ENCODE data around the gene ZNF805.
"Not testable (repeated sequence)": the region's sequence is repeated elsewhere in the genome, so short reads cannot be mapped to it uniquely, and the experiment has no call there.

Gene ZNF805

DNA sequence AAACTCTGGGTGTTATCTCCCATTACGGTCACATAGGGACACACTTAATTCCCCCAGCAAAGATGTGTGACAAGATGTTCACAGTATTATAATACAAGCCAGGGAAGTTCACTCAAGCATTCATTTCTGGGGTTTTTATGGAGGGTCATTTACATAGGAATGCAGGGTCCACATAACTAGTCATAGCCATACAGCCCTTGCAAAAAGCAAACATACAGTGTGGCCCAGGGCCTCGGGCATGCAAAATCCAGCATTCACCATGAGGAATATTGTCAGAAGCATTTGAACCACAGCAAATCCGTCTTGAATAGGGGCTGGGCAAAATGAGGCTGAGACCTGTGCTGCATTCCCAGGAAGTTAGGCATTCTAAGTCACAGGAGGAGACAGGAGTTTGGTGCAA is 26.9 kb downstream of the ZNF805 start:
- in situ Hi-C loops (cut with MboI; ENCODE audit: low sequenced_read_pairs) = no loop called here

DNA sequence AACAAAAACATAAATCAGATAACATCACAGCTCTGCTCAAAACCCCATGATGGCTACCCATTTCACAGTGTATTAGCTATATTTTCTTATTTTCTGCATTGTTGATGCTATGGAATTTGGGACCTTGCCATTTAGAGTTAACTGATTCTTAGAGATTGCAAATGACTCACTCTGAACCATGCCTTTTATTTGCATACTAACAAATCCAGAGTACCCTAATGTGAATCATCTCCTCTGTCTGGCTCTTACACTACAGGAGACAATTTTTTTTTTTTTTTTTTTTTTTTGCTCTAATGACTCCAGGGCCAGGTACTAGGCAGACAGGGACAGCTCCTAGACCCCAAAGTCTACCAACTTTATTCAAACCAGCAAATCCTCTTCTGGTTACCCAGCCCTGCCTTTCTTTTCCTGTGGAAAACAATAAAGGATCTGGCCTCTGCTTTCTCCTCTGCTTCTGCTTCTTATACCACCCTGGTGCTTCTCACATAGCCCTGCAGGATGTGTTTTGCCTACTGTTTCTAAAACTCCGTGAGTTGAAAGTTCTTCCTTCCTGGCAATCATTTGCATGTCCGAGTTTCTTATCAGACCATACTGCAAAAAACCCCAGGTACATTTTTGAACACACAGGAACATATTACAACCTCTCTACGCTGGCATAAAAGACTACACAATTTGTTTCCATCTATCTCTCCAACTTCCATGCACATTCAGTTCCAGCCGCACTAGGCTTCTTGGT is 29.3 kb downstream of the ZNF805 start:
- in situ Hi-C loops (cut with MboI; ENCODE audit: low sequenced_read_pairs) = no loop called here

DNA sequence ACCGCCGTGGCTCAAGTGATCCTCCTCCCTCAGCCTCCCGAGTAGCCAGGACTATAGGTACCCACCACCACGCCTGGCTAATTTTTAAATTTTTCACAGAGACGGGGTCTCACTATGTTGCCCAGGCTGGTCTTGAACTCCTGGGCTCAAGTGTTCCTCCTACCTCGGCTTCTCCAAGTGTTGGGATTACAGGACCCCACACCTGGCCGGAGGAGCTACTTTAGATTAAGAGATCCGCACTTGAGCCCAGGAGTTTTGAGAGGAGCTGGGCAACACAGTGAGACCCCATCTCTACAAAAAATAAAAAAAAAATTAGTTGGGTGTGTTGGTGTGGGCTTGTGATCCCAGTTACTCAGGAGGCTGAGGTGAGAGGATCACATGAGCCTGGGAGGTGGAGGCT is 30.8 kb downstream of the ZNF805 start:
- in situ Hi-C loops (cut with MboI; ENCODE audit: low sequenced_read_pairs) = no loop called here

DNA sequence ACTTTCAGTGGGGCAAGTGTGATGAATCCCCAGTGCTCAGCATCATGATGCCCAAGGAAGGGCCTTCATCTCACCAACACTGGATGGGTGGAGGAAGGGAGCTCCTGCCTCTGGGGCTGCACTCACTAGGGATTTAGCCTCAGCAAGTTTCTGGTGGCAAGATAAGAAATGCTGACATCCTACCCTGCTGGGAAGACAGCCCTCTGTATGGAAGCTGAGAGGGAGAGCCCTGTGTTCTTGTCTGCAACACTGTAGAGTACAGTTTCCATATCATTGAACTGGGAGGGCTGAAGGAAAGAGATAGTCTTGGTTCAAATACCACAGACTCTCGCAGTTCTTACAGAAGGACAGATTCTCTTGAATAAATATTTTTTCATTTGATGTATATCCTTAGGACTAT is 32.6 kb downstream of the ZNF805 start:
- in situ Hi-C loops (cut with MboI; ENCODE audit: low sequenced_read_pairs) = no loop called here

GRCh38 chr19:57276430-57276829 is 36.0 kb downstream of the ZNF805 start:
- in situ Hi-C loops (cut with MboI; ENCODE audit: low sequenced_read_pairs) = no loop called here

GRCh38 chr19:57278481-57278880 is 38.0 kb downstream of the ZNF805 start:
- in situ Hi-C loops (cut with MboI; ENCODE audit: low sequenced_read_pairs) = not testable (repeated sequence)

DNA sequence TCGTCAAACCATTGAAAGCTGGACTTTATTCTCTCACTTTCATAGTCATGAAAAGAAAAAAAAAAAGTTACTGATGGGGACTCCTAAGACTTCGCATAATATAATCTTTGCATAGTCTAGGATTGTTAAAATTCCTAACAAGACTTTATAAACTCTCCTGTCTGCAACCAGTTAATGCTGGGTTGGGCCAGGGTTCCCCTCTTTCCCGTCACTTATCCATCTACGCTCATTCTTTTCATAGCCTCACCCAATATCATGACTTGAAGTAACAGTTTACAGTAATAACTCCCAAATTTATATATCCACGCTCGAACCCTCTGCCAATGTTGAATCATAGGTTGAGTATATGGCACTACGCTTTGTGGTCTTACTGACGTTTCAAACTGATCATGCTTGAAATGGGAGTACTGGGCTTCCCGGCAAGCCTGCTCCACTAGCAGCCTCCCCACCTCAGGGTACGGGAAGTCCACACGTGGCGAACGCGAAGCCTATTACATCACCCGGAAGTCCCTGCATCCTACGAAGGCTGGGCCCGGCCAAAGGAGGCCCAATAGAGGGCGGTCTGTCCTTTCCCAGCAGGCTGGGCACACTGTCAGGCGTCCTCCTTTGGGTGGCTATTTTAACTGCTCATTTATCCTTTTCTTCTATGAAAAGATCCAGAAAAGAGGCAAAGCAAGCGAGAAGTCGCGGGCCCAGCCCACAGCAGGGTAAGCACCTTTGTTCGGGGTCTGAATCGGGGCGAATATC is 39.2 kb downstream of the ZNF805 start:
- in situ Hi-C loops (cut with MboI; ENCODE audit: low sequenced_read_pairs) = no loop called here

DNA sequence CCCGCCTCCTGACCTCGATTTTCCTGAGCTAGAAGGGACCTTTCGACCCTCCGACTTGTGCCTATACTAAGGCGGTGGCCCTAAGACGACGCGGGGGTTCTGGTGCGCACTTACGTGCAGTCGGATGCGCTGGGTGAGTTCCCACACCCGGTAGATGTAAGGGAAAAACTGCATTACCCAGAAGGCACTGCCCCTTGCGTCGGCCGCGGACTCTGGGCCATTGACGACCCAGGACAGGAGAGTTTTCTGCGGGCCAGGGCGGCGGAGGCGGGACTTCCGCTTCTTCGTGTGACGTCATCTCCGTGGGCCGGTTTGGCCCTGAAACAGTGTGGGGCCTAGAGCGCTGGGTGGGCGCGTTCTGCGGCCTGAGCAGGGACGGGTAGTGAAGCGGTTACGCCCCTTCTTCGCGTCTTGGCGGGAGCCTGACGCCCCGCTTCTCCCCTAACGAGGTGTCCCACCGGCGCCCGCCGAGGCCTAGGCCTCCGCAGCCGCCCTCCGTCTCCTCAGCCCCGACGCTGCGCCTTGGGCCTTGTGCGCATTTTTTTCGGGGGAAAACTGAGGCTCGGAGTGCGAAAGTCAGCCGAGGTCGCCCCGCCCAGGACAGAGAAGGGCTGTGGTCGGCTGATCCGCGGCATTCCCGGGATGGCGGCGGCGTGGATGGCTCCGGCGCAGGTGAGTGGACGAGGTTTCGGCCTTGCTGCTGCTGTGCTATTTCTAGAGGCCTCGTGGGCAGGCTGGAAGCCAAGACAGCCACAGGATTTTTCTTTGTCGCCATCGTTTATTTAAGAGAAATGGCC is 39.9 kb downstream of the ZNF805 start, which contains the start of gene ZNF460:
Gene ZNF460, plus strand, starts transcription at position 321 of the 797 bp plus-strand sequence. Its CDS starts 322 bp downstream, at position 643.
- in situ Hi-C loops (cut with MboI; ENCODE audit: low sequenced_read_pairs) = no loop called here

DNA sequence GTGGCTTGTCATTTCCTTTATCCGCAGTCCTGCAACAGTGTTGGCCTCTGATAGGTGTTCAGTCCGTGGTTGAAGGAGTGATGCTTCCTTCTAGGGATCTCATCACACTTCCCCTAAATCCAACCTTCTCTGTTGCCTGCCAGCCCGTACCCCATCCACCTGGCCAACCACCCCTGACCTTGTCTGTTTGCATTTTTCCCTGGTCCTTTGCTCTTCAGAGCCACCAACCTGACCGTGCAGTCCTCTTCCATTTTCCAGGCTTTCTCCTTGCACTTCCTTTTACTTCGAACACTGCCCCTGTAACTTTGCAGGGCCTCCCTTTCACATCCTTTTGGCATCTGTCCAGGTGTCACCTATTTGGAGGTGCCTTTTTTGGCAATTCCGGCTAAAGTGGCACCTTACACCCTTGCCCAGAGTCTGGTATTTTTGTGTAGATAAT is 40.5 kb downstream of the ZNF805 start:
- in situ Hi-C loops (cut with MboI; ENCODE audit: low sequenced_read_pairs) = no loop called here

DNA sequence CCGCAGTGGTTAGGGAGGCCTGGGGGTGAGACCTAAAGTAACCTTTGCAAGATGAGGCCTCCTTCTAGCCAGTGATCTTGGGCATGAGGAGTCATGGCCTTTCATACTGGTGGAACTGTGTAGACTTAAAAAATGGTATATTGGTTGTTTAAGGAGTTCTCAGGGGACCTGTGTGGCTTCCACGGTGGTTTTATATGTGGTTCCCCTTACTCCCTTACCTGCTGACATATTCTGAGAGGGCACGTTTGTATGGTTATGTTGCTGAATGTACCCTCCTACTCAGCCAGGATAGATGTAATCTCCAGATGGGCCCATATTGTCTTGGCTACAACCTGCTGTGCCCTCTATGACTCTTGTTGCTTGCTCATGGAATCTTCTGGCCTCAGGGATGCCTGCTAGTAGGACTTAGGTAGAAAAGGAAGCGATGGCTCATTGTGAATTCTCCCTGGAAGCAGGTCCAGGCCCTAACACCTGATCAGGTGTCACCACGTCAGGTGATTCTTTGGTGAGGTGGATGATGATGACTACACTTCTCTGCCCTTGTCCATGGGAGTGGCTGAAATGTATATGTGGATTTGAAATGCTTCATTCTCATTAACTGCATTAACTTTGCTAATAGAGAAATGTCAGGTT is 41.7 kb downstream of the ZNF805 start:
- in situ Hi-C loops (cut with MboI; ENCODE audit: low sequenced_read_pairs) = no loop called here

GRCh38 chr19:57288373-57288772 is 47.9 kb downstream of the ZNF805 start:
- in situ Hi-C loops (cut with MboI; ENCODE audit: low sequenced_read_pairs) = no loop called here

- in situ Hi-C loops (cut with MboI; ENCODE audit: low sequenced_read_pairs) = no loop called here
These were observed 50.5 kb downstream of the ZNF805 start for GRCh38 chr19:57290970-57291369.

DNA sequence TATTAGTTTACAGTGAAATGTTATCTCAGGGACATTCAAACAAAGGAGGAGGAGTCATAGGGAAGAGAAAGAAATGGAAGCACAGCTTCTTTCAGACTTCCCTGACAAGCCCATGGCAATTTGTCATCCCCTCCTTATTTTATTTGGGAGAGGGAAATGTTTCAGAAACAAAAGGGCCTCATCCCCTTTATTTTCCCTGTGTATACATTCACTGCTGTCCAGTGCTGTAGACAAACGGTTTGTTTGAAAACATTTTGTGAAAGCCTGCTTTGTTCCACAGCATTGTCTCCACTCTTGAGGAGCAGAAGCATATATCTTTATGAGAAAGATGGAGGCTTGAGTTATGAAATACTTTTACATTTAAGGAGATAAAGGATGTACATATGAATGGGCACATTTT is 52.1 kb downstream of the ZNF805 start:
- in situ Hi-C loops (cut with MboI; ENCODE audit: low sequenced_read_pairs) = no loop called here

GRCh38 chr19:57293719-57294118 is 53.3 kb downstream of the ZNF805 start:
- in situ Hi-C loops (cut with MboI; ENCODE audit: low sequenced_read_pairs) = no loop called here

DNA sequence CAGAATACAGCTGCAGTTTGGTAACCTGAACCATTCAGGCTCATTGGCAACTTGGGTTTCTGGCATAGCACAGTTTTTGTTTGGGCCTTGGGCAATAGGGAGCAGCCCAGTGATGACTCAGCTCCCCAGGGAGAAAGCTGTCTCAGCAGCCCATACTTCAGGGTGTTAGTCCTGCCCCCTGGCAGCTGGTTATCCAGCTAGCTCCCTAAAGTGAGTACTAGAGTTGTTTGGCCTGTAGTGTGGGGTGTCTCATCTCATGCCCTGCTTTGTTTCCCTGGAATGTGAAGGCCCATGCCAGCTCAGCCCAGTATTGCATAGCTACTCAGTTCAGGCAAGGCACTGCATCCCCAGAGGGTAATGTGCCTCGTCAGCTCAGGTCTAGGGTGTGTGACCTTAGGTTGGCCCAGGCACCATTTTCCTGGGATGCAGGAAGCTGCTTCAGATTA is 61.6 kb downstream of the ZNF805 start:
- in situ Hi-C loops (cut with MboI; ENCODE audit: low sequenced_read_pairs) = no loop called here

- in situ Hi-C loops (cut with MboI; ENCODE audit: low sequenced_read_pairs) = no loop called here
These were observed 62.4 kb downstream of the ZNF805 start for GRCh38 chr19:57302727-57303401.

All from HL-60/S4 treated with phorbol 12-myristate 13-acetate at 8.2 ng/mL for 4 days and 3 days (cell line).